DMS79 treated with DMSO at 0.1 percent for 48 hours (cell line): ENCODE measurements around the gene NFIC.
"Not testable (repeated sequence)": the region's sequence is repeated elsewhere in the genome, so short reads cannot be mapped to it uniquely, and the experiment has no call there.

ENCODE experiments used
- DNase-seq: peaks from one replicate; lab custom pipeline; 2025; lab: John Stamatoyannopoulos, UW

NFIC gene

GRCh38 chr19:3338541-3339181 lies 27.7 kb upstream of the NFIC start:
- DNase-seq: no peak

GRCh38 chr19:3340340-3340739 lies 26.0 kb upstream of the NFIC start:
- DNase-seq: no peak

GRCh38 chr19:3342246-3342645 lies 24.1 kb upstream of the NFIC start:
- DNase-seq: no peak

- DNase-seq: not testable (repeated sequence)
These were observed 23.4 kb upstream of the NFIC start for GRCh38 chr19:3342962-3343361.

GRCh38 chr19:3343619-3344502 lies 22.5 kb upstream of the NFIC start:
- no peak for DNase-seq

GRCh38 chr19:3344608-3345598 lies 21.5 kb upstream of the NFIC start:
- DNase-seq: no peak

GRCh38 chr19:3345850-3346460 lies 20.4 kb upstream of the NFIC start:
- DNase-seq: no peak

- DNase-seq: no peak
These were observed 19.6 kb upstream of the NFIC start for GRCh38 chr19:3346677-3347353.

GRCh38 chr19:3348042-3348441 lies 18.3 kb upstream of the NFIC start:
- no peak for DNase-seq

- DNase-seq: not testable (repeated sequence)
These were observed 17.9 kb upstream of the NFIC start for GRCh38 chr19:3348469-3348868.

GRCh38 chr19:3350014-3350663 lies 16.2 kb upstream of the NFIC start:
- DNase-seq: no peak

GRCh38 chr19:3351702-3352447 lies 14.5 kb upstream of the NFIC start:
- DNase-seq: no peak

- DNase-seq: no peak
These were observed 12.9 kb upstream of the NFIC start for GRCh38 chr19:3353493-3353892.

- DNase-seq: no peak
These were observed 9.6 kb upstream of the NFIC start for GRCh38 chr19:3356805-3357204.

- no peak for DNase-seq
These were observed 9.0 kb upstream of the NFIC start for GRCh38 chr19:3357271-3357991.

- DNase-seq: no peak
These were observed 8.2 kb upstream of the NFIC start for GRCh38 chr19:3357992-3358688.

GRCh38 chr19:3358689-3359014 lies 7.7 kb upstream of the NFIC start:
- no peak for DNase-seq

- no peak for DNase-seq
These were observed 7.1 kb upstream of the NFIC start for GRCh38 chr19:3359015-3359918.
